ENCODE results near the gene CEP112.

DNA sequence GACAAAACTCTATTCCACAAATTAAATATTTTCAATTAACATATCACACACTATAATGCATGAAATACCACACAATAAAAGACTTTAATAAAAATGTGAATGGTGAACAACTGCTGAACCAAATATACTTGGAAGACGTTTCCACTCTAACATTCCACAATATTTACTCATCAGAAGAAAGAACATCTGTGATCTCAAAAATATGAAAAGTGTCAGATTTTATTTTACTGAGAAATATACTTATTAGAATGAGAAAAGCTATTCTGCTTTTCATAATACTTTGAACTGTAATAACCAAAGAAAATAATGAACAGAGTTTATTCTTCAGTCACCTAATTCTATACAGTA is 448.7 kb downstream of the CEP112 start:
- TF ChIP-seq POLR2A (IDR thresholded peaks at IDR 0.05) (no peak), POLR2AphosphoS5 (IDR thresholded peaks at IDR 0.05; ENCODE audit: insufficient read depth in 1 of 2, low read depth in 1 of 2) (no peak)
- TF ChIP-seq, protein P1, sequence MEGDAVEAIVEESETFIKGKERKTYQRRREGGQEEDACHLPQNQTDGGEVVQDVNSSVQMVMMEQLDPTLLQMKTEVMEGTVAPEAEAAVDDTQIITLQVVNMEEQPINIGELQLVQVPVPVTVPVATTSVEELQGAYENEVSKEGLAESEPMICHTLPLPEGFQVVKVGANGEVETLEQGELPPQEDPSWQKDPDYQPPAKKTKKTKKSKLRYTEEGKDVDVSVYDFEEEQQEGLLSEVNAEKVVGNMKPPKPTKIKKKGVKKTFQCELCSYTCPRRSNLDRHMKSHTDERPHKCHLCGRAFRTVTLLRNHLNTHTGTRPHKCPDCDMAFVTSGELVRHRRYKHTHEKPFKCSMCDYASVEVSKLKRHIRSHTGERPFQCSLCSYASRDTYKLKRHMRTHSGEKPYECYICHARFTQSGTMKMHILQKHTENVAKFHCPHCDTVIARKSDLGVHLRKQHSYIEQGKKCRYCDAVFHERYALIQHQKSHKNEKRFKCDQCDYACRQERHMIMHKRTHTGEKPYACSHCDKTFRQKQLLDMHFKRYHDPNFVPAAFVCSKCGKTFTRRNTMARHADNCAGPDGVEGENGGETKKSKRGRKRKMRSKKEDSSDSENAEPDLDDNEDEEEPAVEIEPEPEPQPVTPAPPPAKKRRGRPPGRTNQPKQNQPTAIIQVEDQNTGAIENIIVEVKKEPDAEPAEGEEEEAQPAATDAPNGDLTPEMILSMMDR (IDR thresholded peaks at IDR 0.05), result no peak

Measured in vagina (tissue), 2 donors.